ENCODE results near the gene VPS13D. TPM values are rescaled to one million over a fixed set of nuclear protein-coding genes. Genes with fewer than 3 reads are reported as not detected.

VPS13D gene
- total RNA-seq, 1 experiment from 2014 or later: 30.7 TPM

DNA sequence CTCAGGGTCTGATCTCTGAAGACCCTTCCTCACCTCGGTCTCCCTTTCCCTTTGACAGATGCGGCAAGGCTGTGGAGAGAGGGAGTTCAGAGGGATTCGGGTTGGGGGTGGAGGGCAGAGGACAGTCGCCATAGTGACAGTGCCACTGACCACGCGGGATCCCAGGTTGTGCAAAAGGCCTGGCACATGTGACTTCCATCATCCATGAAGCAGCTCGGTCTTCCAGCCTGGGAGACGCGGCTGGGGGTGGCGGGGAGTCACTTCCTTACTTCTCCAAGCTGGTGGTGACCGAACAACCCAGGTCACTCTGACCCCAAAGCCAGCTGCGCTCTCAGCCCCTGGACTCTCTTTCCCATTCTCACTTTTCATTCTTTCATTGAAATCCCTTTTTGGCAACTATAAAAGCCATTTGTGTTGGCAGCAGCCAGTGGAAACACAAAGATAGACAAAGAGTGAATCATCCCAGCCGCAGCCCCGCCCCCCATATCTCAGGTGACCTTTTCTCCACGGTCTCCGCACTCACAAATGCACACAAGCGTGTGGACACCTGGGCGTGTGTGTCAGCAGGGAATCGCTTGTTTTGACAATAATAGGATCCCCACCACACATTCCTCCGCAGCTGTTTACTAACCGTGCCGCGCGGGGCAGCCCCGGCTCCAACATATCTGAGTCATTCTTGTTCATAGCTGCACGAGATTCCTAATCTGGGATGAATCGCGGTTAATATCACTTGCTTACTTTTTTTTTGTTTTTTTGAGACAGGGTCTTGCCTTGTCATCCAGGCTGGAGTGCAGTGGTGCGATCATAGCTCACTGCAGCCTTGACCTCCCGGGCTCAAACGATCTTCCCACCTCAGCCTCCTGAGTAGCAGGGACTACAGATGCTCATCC lies 319.9 kb downstream of the VPS13D start:
- TF ChIP-seq EZH2 (IDR thresholded peaks at IDR 0.05; ENCODE audit: low read length, unreplicated experiment): no peak
- peak; percentile 95 for TF ChIP-seq EZH2phosphoT487 (IDR thresholded peaks at IDR 0.05; ENCODE audit: borderline replicate concordance, low read length)
- TF ChIP-seq, protein P1, sequence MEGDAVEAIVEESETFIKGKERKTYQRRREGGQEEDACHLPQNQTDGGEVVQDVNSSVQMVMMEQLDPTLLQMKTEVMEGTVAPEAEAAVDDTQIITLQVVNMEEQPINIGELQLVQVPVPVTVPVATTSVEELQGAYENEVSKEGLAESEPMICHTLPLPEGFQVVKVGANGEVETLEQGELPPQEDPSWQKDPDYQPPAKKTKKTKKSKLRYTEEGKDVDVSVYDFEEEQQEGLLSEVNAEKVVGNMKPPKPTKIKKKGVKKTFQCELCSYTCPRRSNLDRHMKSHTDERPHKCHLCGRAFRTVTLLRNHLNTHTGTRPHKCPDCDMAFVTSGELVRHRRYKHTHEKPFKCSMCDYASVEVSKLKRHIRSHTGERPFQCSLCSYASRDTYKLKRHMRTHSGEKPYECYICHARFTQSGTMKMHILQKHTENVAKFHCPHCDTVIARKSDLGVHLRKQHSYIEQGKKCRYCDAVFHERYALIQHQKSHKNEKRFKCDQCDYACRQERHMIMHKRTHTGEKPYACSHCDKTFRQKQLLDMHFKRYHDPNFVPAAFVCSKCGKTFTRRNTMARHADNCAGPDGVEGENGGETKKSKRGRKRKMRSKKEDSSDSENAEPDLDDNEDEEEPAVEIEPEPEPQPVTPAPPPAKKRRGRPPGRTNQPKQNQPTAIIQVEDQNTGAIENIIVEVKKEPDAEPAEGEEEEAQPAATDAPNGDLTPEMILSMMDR (conservative IDR thresholded peaks at IDR 0.05; ENCODE audit: low read depth, low read length): no peak
- peak overlapping the region; percentile 81 for H3K27ac ChIP-seq (ENCODE audit: low read length)
- ChIA-PET CTCF (no interaction called here), POLR2A (ENCODE audit: unreplicated experiment) (interaction anchor here (0.7 kb wide), 2 partner anchors 68 to 113 kb away, joined by 3 to 4 read pairs; no protein-coding TSS in a partner anchor)
- peaks cover 18% of the 10 kb centered on the region for H3K4me1 ChIP-seq (ENCODE audit: insufficient read depth, low read length)
- no peaks in the 10 kb centered on the region for H3K9me3 ChIP-seq (ENCODE audit: low read length)
- H3K9ac ChIP-seq (ENCODE audit: low read length): peak overlapping the region; percentile 39
- no peaks in the 10 kb centered on the region for H4K20me1 ChIP-seq (ENCODE audit: low read length)
- BruUV-seq (replicated peaks): no TSS peak
- H3K4me3 ChIP-seq (ENCODE audit: low read length): peak overlapping the region; percentile 25; the same call in 1 of the 2 replicates
- DNase-seq (peak; percentile 98), ATAC-seq (peak; percentile 96)
- no peaks in the 10 kb centered on the region for H3F3A ChIP-seq (ENCODE audit: low read length, unreplicated experiment)
- no peaks in the 10 kb centered on the region for H3K27me3 ChIP-seq (ENCODE audit: low read length)
- H3K4me2 ChIP-seq (ENCODE audit: low read length): peak overlapping the region; percentile 76
- no peaks in the 10 kb centered on the region for H3K79me2 ChIP-seq (ENCODE audit: low read length)
- H3K9me2 ChIP-seq (replicated peaks; ENCODE audit: low read length): no peaks in the 10 kb centered on the region
- intact Hi-C loops (cut with micrococcal nuclease): loop anchor here (1.0 kb wide), 5 partner anchors 21 to 142 kb away; partner anchors contain the start of gene DHRS3
- H2AFZ ChIP-seq (ENCODE audit: low read length): peak overlapping the region; percentile 33; the same call in 1 of the 2 replicates
- no peaks in the 10 kb centered on the region for H3K36me3 ChIP-seq (ENCODE audit: low read depth, low read length)

DNA sequence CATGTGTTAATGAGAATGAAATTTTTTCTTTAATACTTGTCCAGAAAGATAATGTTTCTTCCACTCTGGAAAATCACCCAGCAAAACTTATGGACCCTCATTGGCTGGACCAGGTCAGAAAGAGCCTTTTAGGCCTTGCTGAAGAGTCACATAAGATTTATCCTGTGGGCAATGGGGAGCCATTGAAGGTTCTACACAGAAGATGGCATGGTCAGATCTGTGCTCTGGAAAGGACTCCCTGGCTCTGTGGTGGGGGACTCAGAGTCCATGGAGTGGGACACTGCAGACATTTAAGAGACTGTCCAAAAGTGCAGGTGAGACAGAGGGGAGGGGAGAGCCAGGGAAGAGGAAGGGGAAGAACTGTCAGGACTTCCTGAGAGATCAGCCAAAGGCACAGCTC lies 321.8 kb downstream of the VPS13D start:
- no TSS peak for BruUV-seq (replicated peaks)
- ATAC-seq: no peak
- no peak for DNase-seq
- Histone ChIP-seq H3K4me2 (ENCODE audit: low read length) (no peak overlapping the region), H3K9ac (ENCODE audit: low read length) (no peak overlapping the region), H2AFZ (ENCODE audit: low read length) (no peak overlapping the region), H3K36me3 (ENCODE audit: low read depth, low read length) (no peaks in the 10 kb centered on the region), H3K4me1 (ENCODE audit: insufficient read depth, low read length) (peaks cover 18% of the 10 kb centered on the region), H3K79me2 (ENCODE audit: low read length) (no peaks in the 10 kb centered on the region), H3K27me3 (ENCODE audit: low read length) (no peaks in the 10 kb centered on the region), H3K9me3 (ENCODE audit: low read length) (no peaks in the 10 kb centered on the region), H3K9me2 (replicated peaks; ENCODE audit: low read length) (no peaks in the 10 kb centered on the region), H3F3A (ENCODE audit: low read length, unreplicated experiment) (no peaks in the 10 kb centered on the region), H3K27ac (ENCODE audit: low read length) (no peak overlapping the region), H4K20me1 (ENCODE audit: low read length) (no peaks in the 10 kb centered on the region), H3K4me3 (ENCODE audit: low read length) (no peak overlapping the region)
- intact Hi-C loops (cut with micrococcal nuclease): no loop called here
- ChIA-PET POLR2A (ENCODE audit: unreplicated experiment) (no interaction called here), CTCF (no interaction called here)
- TF ChIP-seq EZH2 (IDR thresholded peaks at IDR 0.05; ENCODE audit: low read length, unreplicated experiment): no peak
- TF ChIP-seq, protein P1 (conservative IDR thresholded peaks at IDR 0.05; ENCODE audit: low read depth, low read length): no peak
- TF ChIP-seq EZH2phosphoT487 (IDR thresholded peaks at IDR 0.05; ENCODE audit: borderline replicate concordance, low read length): no peak

Measured in PC-3 (cell line).